ENCODE results near the gene TRABD2B.

Gene TRABD2B

DNA sequence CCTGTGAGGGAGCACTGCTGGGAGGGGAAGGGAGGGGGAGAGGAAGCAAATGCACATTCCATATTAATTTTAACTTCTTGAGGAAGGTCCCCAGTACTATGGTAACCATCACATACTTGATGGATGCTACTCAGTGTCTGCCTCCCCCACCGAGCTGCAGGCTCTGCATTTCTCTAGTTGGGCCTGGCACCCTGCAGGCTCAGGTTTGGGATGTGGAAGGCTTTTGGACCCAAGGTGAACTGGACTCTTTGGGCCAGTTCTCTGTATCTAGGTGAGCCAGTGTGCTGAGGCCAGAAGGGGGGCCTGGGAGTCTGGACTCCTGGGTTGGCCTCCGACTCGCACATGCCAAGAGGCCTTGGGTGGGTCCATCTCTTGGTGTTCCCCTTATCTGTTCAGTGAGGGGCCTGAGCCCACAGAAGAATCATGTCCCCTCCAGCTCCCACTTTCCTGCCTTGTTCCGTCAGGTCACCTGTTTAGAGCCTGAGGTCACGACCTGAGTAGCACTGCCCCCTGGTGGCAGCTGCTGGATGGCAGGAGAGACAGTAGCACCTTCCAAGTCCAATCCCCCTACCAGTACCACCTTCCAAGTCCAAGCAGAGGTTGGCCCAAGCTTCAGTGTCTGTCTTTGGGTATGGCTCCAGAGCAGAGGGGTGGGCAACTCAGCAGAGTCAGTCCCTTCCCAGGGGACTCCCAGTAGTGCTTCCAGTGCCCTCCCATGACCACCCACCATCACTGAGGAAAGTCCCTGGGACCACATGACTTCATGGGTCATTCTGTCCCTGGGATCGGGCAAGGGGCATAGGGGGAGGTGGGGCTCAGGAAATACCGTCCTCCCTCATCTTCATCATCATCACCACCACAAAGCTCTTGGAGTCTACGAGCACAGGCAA, 241.8 kb downstream of the TRABD2B start:
- DNase-seq (ENCODE audit: low spot score) = peak; percentile 56

DNA sequence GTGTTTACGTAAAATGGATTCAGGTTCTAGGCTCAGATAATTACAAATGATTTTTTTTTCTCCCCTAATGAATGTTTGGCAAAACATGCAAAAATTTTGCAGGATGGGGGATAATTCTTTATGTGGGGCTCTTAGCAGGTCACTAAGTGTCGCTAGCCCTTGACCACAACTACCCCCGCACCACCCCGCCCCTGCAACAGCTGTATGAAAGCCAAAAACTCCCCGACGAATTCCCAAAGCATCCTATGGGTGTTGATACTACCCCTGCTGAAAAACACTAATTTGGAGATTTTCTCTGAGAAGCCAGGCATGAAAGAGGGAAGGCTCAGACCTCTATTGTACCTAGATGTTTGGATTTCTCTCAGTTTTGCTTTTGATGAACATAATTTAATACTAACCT, 243.0 kb downstream of the TRABD2B start:
- no peak for DNase-seq (ENCODE audit: low spot score)

DNA sequence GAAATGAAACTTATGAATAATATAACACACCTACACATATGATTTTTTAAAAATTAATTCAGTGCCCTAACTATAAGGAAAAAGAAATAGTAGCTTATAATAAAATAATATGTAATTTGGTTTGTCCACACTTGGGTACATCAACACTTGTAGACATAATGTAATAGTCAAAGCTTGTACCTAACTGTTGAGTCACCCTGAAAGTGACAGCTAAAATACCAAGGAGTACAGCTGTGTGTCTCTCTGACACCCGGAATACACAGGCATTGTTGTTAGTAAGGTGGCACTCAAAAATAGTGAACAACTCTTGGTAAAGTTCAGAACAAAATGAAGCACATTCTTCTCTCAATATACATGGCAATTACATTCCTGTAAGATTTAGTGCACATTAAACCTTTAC, 243.4 kb downstream of the TRABD2B start:
- DNase-seq (ENCODE audit: low spot score) = peak; percentile 12

DNA sequence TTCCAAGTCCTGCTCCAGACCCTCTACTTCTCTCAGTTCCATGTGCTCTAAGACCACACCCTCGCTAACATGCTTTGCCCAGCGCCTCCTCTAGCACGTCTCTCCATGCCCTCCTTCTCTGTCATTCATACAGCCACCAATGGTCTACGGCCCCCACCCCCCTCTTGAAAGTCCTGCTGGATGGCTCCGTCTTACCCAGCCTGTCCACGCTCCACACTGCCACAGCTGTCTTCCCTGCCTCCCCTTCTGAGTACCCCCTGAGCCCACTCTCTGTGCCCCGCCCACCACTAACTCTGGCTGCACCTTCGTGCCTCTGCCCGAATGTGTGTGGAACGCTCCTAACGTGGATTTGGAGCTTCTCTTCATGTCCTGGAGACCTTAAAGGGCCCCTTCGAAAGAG, 244.6 kb downstream of the TRABD2B start:
- no peak for DNase-seq (ENCODE audit: low spot score)

DNA sequence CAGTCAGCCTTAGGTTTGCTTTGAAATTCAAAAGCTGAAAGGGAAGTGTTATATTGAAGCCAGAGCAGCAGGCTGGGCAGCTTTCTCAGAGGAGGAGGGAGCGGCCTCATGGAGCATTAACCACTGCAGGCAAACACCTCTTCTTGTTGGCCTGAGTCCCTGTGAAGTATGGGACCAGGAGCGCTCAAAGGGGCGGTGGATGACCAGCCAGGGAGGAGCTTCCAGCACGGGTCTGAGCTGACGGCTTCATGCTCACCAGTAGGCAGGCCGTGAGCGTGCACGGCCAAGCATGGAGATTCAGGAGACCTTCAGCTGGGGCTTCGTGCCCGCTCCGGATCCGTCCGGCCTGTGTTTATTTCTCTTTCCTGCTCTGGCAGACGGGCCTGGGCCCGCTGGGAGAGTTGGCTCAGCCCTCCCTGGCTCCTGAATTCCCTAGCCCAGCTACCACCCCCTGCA, 245.2 kb downstream of the TRABD2B start:
- no peak for DNase-seq (ENCODE audit: low spot score)

DNA sequence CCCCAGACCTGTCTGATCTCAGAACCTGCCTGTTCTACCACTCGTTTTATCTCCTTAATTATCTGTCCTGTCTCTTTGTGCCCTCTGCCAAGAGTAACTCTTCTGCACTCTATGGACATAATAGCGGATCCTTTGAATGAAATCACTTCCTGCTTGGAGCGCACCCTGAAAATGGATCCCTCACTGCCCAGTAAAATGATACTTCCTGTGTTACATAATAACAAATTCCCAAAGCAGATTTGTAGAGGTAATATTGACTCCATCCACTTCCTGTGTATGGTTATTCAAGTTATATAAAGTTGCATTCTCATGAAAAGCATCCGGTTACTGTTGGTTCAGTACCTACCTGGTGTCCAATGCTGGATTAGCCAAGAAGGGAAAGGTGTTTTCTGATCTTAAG, 246.0 kb downstream of the TRABD2B start:
- no peak for DNase-seq (ENCODE audit: low spot score)

DNA sequence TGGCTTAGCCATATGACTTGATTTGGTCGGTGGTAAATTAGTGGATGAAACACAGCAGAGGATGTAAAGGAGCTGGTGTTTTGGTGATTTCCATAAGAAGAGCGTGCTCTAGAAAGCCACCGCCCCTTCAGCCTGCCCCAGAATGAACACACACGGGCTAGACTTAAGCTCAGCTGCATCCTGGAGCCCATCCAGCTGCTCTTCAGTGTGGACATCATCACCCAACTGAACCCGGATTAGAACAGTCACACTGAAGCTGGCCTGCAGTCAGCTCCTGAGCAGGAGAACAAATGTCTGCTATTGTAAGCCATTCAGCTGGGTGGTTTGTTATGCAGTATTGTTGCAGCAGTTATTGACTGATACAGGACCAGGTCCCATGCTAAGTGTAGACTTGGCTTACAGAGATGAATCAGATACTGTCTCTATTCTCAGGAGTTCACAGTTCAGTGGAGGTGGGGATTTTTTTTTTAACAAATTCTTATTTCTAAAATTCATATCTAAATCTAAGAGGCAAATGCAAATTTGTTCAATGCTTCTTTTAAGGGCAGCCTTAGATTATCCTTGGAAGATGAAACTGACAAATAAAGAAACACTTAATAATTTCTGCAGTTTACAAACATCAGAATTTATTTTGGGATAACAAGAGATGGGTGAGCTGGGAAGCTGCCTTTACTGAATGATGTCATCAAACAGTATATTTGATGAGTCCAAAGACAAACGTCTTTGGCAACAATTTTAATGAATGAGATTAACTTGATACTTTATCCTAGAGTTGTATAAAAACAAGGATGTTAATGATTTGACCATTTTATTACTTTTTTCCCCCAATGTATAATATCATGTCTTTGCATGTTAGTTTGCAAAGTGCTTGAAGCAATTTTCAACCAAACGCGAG, 251.2 kb downstream of the TRABD2B start:
- DNase-seq (ENCODE audit: low spot score) = no peak

DNA sequence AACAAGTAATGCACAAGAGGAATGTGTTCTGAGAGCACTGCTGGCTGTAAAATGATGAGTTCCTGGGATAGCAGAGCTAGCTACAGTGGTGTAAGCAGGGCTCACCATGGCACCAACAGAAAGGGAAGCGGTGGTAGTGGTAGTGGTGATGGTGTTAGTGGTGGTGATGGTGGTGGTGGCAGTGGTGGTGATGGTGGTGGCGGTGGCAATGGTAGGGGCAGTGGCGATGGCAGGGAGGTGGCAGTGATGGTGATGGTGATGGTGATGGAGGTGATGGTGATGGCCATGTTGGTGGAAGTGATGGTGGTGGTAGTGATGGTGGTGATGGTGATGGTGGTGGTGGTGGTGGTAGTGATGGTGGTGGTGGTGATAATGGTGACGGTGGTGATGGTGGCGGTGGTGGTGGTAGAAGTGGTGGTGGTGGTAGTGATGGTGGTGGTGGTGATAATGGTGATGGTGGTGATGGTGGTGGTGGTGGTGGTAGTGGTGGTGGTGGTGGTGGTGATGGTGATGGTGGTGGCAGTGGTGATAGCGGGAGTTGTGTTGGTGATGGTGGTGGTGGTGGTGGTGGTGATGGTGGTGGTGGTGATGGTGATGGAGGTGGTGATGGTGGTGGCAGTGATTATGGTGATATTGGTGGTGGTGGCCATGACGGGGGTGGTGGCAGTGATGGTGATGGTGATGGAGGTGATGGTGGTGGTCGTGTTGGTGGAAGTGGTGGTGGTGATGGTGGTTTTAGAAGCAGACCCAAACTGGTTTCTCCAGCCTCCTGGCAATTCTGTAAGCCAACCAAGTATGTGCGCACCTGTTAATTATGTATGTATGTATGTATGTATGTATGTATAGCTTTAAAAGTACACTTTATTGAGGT, 254.1 kb downstream of the TRABD2B start:
- DNase-seq (ENCODE audit: low spot score) = no peak

DNA sequence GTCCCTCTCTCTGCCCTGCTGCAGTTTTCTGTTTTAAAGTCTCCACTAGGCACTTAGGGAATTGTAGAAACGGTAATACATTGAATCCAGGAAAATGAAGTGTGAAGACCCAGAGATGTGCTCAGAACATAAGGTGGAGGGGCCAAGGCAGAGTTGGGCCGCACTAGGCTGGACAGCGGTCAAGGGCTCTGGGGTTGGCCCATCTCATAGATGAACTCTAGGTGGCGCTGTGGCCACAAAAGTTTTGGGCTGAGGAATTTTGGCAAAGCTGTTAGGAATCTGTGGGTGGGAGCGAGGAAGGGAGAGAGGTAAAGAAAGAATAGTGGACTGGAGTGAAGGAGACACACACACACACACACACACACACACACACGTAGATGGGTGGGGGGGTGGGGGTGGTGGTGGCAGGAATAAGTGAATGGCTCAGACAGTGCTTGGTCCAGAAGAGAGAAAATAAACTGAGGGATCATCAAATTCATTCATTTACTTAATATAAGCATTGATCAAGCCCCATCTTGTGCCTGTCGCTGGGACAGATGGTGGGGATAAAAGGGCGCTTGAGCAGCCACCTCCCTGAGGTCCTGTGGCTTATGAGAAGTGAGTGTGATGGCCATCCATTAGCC, 258.5 kb downstream of the TRABD2B start:
- no peak for DNase-seq (ENCODE audit: low spot score)

DNA sequence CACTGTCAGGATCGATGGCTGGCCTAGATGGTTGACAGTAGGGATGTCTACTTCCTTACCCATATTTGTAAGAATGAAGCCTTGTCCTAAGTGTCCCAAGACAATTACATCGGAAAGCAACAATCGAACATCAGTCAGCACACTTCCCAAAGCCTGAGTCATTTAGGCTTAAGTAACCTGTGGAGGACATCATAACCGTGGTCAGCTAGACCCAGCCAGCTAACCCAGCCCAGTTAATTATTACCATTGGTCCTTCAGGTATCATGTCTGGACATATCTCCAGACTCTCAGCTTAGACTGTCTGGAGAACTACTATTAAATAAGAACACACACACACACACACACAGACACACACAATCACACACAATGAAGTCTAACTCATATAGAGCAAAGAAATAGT, 264.7 kb downstream of the TRABD2B start:
- DNase-seq (ENCODE audit: low spot score) = no peak

DNA sequence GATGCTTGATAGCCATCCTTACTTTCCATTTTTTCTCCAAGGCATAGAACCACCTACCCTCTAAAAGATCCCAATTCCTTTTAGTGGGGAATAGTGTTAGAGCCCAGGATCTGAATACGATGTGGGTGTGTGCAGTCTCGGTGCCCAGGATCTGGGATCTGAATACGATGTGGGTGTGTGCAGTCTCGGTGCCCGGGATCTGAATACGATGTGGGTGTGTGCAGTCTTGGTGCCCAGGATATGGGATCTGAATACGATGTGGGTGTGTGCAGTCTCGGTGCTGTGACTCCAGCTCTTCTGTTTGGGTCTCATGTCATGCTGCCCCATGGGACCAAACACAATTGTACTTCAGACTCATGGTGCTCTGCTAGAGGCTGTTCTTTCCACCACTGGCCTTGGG, 265.5 kb downstream of the TRABD2B start:
- DNase-seq (ENCODE audit: low spot score) = no peak

DNA sequence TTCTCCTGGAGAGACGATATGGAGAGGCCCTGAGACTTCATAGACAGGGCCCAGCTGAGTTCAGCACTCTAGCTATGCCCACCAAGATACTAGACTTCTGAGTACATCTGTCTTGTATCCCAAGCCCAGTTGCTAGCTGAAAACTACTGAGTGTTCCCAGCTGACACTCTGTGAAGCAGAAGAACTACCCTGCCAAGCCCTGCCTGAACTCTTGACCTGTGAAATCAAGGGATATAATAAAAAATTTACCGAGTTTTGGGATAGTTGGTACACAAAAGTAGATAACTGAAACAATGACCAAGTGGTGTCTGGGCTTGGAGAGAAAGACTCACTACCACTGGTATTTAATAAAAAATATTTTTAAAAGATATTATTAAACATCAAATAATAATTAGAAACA, 267.5 kb downstream of the TRABD2B start:
- no peak for DNase-seq (ENCODE audit: low spot score)

DNA sequence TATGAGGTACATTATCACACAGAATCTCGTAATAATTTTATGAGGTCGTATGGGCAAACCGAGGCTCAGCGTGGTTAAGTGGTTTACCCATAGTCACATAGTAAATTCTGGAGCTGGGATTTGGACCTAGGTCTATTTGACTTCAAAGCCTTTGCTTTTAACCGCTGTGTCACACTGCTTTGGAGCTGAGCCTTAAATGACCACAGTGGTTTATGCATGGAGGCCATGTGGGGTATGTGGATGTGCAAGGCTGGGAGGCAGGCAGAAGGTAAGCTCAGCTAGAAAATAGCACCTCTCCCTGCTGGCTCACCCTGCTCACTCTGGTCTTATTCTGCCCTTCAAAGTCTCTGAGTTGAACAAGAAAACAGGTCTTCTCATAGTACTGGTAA, 269.5 kb downstream of the TRABD2B start:
- DNase-seq (ENCODE audit: low spot score) = no peak

DNA sequence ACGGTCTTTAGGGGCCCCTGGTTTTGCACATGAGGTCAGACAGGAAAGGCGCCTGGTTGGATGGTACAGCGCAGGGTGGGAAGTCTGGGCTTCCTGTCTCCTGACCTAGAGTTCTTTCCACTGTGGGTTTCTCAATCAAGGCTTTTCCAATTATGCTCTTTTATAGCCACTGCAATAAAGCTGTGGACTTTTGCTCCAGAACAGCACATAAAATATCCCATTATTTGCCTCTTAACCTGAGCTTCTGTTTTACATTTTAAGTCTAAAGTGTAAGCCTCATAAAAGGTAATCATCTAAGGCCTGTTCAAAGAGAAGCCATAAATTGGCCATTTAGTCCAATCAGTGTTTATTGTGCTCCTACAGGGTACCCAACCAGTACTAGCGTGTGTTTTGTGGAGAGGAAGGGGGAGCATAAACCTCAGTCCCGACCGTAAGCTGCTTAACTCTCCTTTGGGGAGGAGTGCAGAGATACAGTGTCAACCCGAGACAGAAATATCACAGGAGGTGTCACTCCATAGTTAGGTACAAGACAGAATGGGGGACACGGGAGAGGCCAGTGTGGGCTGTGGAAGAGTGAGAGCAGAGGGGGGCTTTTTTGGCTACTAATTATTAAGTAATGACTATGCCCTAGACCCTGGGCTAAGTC, 270.0 kb downstream of the TRABD2B start:
- no peak for DNase-seq (ENCODE audit: low spot score)

DNA sequence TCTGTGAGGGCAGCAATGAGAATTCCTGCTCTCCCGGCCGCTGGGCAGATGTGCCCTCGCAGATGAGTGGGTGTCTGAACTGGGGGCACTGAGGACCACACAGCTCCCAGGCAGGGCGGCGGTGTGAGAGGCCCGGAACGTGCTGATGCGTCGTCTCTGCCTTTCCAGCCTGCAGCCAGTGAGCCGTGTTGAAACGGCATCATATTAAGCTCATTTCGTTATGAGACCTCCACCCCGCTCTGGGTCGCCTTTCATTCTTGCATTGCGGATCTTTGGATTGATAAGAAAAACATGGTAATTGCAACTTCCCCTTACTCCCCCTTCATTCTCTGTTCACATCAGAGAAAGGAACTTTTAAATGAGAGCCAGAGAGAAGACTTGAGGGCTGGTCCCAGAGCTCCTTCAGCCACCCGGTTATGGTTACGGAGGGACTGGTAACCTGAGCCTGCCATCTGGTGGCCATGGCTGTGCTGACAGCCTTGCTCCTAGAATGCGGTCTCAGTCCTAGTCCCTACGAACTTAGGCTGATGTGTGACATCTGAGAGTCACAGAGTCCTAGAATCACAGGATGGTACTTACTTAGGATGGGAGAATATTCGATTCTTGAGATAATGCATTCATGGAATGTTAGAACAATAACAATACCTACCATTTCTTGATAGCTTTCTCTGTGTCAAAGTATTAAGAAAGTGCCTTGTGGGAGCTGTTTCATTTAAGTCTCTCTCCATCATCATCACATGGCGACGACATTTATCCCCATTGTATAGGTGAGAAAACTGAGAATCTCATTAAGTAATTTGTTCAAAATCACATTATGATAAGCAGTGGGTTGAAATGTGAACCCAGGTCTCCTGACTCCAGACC, 271.0 kb downstream of the TRABD2B start:
- DNase-seq (ENCODE audit: low spot score) = peak; percentile 74

DNA sequence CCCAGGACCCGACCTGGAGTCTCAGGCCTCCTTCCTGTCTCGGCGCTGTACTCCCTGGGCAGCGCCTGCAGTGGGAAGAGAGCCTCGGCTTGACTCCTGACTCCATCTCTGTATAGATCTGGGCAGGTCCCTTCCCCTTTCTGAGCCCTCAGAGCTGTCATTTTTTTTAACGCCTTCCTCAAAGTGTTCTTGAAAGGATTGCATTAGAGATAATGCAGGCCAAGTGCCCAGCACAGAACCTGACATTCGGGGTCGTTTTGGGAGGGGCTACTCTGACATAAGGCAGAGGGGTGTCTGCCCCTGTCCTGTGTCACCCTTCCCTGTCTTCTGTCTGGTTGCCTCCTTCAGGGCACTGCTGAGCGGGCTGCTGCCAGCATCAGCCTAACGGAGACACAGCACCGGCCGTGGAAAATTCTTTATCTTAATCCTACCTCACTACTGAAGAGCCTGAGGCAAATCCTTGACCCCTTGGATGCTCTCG, 271.6 kb downstream of the TRABD2B start:
- DNase-seq (ENCODE audit: low spot score) = no peak

DNA sequence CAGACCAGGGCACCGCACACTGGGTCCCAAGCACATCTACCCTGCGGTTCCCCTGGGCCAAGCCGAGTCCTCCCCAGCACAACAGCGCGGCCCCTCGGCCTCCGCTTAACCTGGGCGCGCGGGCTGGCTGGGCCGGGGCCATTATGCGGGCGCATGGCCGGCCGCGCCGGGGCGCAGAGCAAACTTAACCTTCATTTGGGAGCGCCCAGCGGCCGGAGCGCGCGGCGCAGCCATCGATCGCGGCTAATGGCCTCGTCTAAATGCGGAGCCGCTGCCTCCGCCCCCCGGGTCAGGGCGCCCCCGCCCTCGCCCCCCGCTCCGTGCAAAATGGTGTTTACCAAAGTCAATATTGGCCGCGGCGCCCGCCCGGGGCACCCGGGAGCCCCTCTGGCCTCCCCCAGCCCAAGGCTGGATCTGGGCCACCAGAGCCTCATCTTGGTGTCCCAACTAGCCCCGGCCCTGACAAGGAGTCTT, 272.1 kb downstream of the TRABD2B start:
- no peak for DNase-seq (ENCODE audit: low spot score)

DNA sequence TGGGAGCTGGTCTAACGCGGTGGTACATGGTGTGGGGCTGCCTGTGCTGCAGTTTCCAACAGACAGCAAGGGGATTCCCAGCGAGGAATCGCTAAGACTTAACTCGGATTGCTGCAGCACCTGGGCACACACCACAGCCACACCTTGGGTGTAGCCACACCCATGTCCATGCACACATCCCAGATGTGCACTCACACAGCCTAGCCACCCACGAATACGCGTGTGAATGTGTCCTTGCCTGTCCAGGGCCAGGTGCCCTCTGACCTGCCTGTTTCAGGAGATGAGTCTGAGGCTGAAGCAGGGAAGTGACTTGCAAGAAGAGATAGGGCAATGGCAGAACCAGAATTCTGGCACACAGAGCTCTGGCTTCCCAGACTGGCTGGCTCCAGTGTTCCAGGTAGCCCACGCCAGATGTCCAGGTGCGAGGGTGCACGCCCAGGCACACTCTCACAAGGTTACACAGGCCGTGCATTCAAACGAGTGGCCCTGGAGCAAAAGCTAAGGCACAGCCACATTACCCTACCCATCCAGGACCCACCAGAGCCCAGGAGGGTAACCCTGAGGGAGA, 272.7 kb downstream of the TRABD2B start:
- DNase-seq (ENCODE audit: low spot score) = no peak

DNA sequence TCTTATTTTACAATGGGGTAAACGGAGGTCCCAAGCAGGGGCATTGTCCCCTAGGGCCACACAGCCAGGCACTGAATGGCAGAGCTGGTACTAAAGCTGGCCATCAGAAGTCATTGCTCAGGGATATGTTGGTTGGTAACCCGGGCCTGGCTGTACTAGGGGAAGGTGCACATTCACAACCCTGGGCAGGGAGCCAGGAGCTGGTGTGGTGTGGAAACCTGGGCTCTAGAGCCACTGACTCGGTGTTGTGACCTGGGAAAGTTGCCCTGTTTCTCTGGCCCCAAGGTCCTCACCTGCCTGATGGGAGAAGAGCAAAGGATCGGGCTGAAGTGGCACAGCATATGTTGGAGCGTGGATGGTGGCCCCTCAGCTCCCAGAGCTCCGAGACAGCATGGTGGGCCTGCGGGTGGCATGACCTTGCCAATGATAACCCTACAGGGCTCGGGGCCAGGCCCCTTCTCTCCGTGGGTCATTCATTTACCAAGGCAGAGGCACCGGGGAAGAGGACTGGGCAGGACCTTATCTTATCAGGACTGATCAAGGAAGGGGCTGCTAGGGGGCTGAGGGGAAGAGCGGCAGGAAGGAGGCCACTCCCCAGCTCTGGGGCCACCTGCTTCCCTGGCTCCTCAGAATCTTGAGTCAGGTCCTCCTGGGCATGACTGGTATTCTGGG, 274.1 kb downstream of the TRABD2B start:
- DNase-seq (ENCODE audit: low spot score) = no peak

Measured in activated CD4-positive, alpha-beta T cell treated with anti-CD3 and anti-CD28 coated beads, Interleukin-2, Interleukin-4, amounts not matched to agents 100 ng/mL and 50 ng/mL, durations not matched to agents 16 hours and 8 hours (primary cell).